Common myeloid progenitor, CD34-positive (primary cell): Measurements from ENCODE around the gene DTYMK.

Experiments used
- CTCF ChIA-PET: fragments of 350-600 bp; sonication (Branson Sonifier 250); formaldehyde crosslinking; loops from one replicate; lab custom pipeline; 2021; ENCODE audit warnings: antibody characterized with exemption; lab: Charles Lee
- POLR2A ChIA-PET: fragments of 350-600 bp; sonication (Branson Sonifier 250); formaldehyde crosslinking; loops from one replicate; lab custom pipeline; 2021; ENCODE audit warnings: antibody characterized with exemption; lab: Charles Lee
- DNase-seq, 3 donors: peaks; one replicate each; pipeline versions ENCODE4 v3.0.0 to v3.0.0-alpha.2; 2013
- H3K27ac ChIP-seq, 2 experiments: 1 replicate in 1 of 2; 2 replicates in 1 of 2; pipeline ENCODE4 v1.7.0; 2013; ENCODE audit warnings: inconsistent platforms in 2 of 2, low read length in 2 of 2, mild to moderate bottlenecking in 2 of 2, low read depth in 1 of 2, moderate library complexity in 1 of 2; ENCODE audit not compliant: severe bottlenecking in 2 of 2, insufficient read depth in 1 of 2, poor library complexity in 1 of 2
- H3K27me3 ChIP-seq, 5 experiments: replicated peaks in 2 of 5; 1 replicate in 3 of 5; 2 replicates in 2 of 5; pipeline versions ENCODE4 v1.6.1 to v1.7.0; 2013; ENCODE audit warnings: low read length in 4 of 5, mild to moderate bottlenecking in 2 of 5, moderate library complexity in 2 of 5, inconsistent platforms in 1 of 5; ENCODE audit not compliant: insufficient read depth in 5 of 5, control insufficient read depth in 4 of 5
- H3K36me3 ChIP-seq, 4 experiments: 1 replicate in 2 of 4; 2 replicates in 2 of 4; pipeline versions ENCODE4 v1.6.1 to v1.7.0; 2013; ENCODE audit warnings: low read length in 3 of 4, control low read depth in 1 of 4, mild to moderate bottlenecking in 1 of 4; ENCODE audit not compliant: control insufficient read depth in 4 of 4, insufficient read depth in 4 of 4
- H3K4me1 ChIP-seq, 4 experiments: 1 replicate in 3 of 4; 2 replicates in 1 of 4; pipeline versions ENCODE4 v1.6.1 to v1.7.1; 2013; ENCODE audit warnings: low read length in 3 of 4, mild to moderate bottlenecking in 3 of 4, control low read depth in 1 of 4, inconsistent platforms in 1 of 4, moderate library complexity in 1 of 4; ENCODE audit not compliant: control insufficient read depth in 4 of 4, insufficient read depth in 4 of 4; ENCODE audit errors: control extremely low read depth in 1 of 4
- H3K4me3 ChIP-seq, 7 experiments: 1 replicate in 4 of 7; 2 replicates in 3 of 7; pipeline versions ENCODE4 v1.5.1 to v1.7.0; 2013; ENCODE audit warnings: mild to moderate bottlenecking in 7 of 7, low read length in 6 of 7, moderate library complexity in 6 of 7, inconsistent platforms in 2 of 7, low read depth in 2 of 7, control low read depth in 1 of 7; ENCODE audit not compliant: insufficient read depth in 4 of 7, control insufficient read depth in 1 of 7; ENCODE audit errors: extremely low read depth in 1 of 7
- H3K9me3 ChIP-seq, 5 experiments: 1 replicate in 4 of 5; 2 replicates in 1 of 5; pipeline versions ENCODE4 v1.6.1 to v1.7.1; 2013; ENCODE audit warnings: low read length in 4 of 5, mild to moderate bottlenecking in 2 of 5, inconsistent platforms in 1 of 5, low read depth in 1 of 5, moderate library complexity in 1 of 5; ENCODE audit not compliant: control insufficient read depth in 4 of 5, insufficient read depth in 2 of 5; ENCODE audit errors: control extremely low read depth in 1 of 5
- WGBS: methylation state at CpG from one replicate; pipeline ENCODE4 v1.1.5; 2013; ENCODE audit not compliant: insufficient coverage; 5-methylcytosine and 5-hydroxymethylcytosine counted together

Gene DTYMK

GRCh38 chr2:241632478-241633325 lies 53.9 kb downstream of the DTYMK start:
- Histone ChIP-seq H3K27ac (no peak overlapping the region), H3K36me3 (peaks cover 10 to 59% (median 27%) of the 10 kb centered on the region in 4 experiments), H3K27me3 (no peaks in the 10 kb centered on the region), H3K9me3 (no peaks in the 10 kb centered on the region), H3K4me1 (peaks cover 0 to 15% (median 10%) of the 10 kb centered on the region in 4 experiments), H3K4me3 (no peak overlapping the region)
- ChIA-PET CTCF (interaction anchor here (1.5 to 2.3 kb wide), 2 partner anchors 9 to 22 kb away, joined by 4 to 8 read pairs; no protein-coding TSS in a partner anchor), POLR2A (no interaction called here)
- DNase-seq, result no peak
- 98% methylated on average over 38 of the region's 39 CpGs for WGBS

- no peak for DNase-seq
- CTCF ChIA-PET, result interaction anchor here (0.7 kb wide), 1 partner anchor 33 kb away, joined by 3 read pairs; no protein-coding TSS in a partner anchor
- POLR2A ChIA-PET, result no interaction called here
- WGBS, result 86% methylated on average over 11 of the region's 11 CpGs
- Histone ChIP-seq H3K27me3 (no peaks in the 10 kb centered on the region), H3K27ac (no peak overlapping the region), H3K4me3 (no peak overlapping the region), H3K9me3 (no peaks in the 10 kb centered on the region), H3K36me3 (peaks cover 10 to 65% (median 29%) of the 10 kb centered on the region in 4 experiments), H3K4me1 (peaks cover 0 to 1% (median under 1%) of the 10 kb centered on the region in 4 experiments)
These were observed 56.7 kb downstream of the DTYMK start for GRCh38 chr2:241629762-241630435.

GRCh38 chr2:241627675-241628074 lies 58.9 kb downstream of the DTYMK start:
- H3K4me3 ChIP-seq, result no peak overlapping the region
- H3K36me3 ChIP-seq, result peaks cover 6 to 50% (median 21%) of the 10 kb centered on the region in 4 experiments
- CTCF ChIA-PET, result no interaction called here
- H3K9me3 ChIP-seq, result no peaks in the 10 kb centered on the region
- H3K27me3 ChIP-seq, result no peaks in the 10 kb centered on the region
- no peak for DNase-seq
- POLR2A ChIA-PET, result no interaction called here
- no peaks in the 10 kb centered on the region for H3K4me1 ChIP-seq
- WGBS, result 98% methylated on average over 10 of the region's 10 CpGs
- no peak overlapping the region for H3K27ac ChIP-seq
